ENCODE results near the gene SELP. TPM values are rescaled to one million over a fixed set of nuclear protein-coding genes. Genes with fewer than 3 reads are reported as not detected.

SELP gene
- total and polyA plus RNA-seq, 5 donors = 8.2 to 24.8 (median 13.7) TPM

GRCh38 chr1:169590932-169591331, 39.0 kb downstream of the SELP start:
- no peak for DNase-seq
- intact Hi-C loops (cut with DNase I) = loop anchor here in 1 of 4 donors (10.0 kb wide), 1 partner anchor 114 kb away; no protein-coding TSS in a partner anchor
- Histone ChIP-seq H3K27me3 (ENCODE audit: control insufficient read depth, insufficient read depth) (no peaks in the 10 kb centered on the region), H3K4me3 (ENCODE audit: low read length) (no peak overlapping the region), H3K4me1 (ENCODE audit: control insufficient read depth, insufficient read depth, low read length) (peaks cover 3% of the 10 kb centered on the region), H3K27ac (ENCODE audit: low read length) (no peak overlapping the region), H3K9me3 (ENCODE audit: control insufficient read depth, low read length) (no peaks in the 10 kb centered on the region)
- 87% methylated on average over 5 of the region's 5 CpGs for WGBS
- no peak for ATAC-seq

- DNase-seq (no peak), ATAC-seq (peak in 1 of 2 donors; percentile 16)
- Histone ChIP-seq H3K27me3 (ENCODE audit: control insufficient read depth, insufficient read depth) (no peaks in the 10 kb centered on the region), H3K4me3 (ENCODE audit: low read length) (no peak overlapping the region), H3K27ac (ENCODE audit: low read length) (no peak overlapping the region), H3K9me3 (ENCODE audit: control insufficient read depth, low read length) (no peaks in the 10 kb centered on the region), H3K4me1 (ENCODE audit: control insufficient read depth, insufficient read depth, low read length) (peaks cover 5% of the 10 kb centered on the region)
- intact Hi-C loops (cut with DNase I) = no loop called here
- 84% methylated on average over 4 of the region's 4 CpGs for WGBS
These were observed 41.0 kb downstream of the SELP start for GRCh38 chr1:169588785-169589485.

GRCh38 chr1:169588112-169588511, 41.8 kb downstream of the SELP start:
- H3K9me3 ChIP-seq (ENCODE audit: control insufficient read depth, low read length) = no peaks in the 10 kb centered on the region
- DNase-seq (no peak), ATAC-seq (no peak)
- WGBS = 18% methylated on average over 1 of the region's 1 CpG
- intact Hi-C loops (cut with DNase I) = no loop called here
- H3K4me3 ChIP-seq (ENCODE audit: low read length) = no peak overlapping the region
- no peaks in the 10 kb centered on the region for H3K27me3 ChIP-seq (ENCODE audit: control insufficient read depth, insufficient read depth)
- no peak overlapping the region for H3K27ac ChIP-seq (ENCODE audit: low read length)
- peaks cover 5% of the 10 kb centered on the region for H3K4me1 ChIP-seq (ENCODE audit: control insufficient read depth, insufficient read depth, low read length)

GRCh38 chr1:169586395-169587255, 43.3 kb downstream of the SELP start, which contains the start of gene F5:
F5 (minus strand) TSS chr1:169586481; CDS start chr1:169586386, 95 bp downstream.
- intact Hi-C loops (cut with DNase I) = no loop called here
- no peaks in the 10 kb centered on the region for H3K9me3 ChIP-seq (ENCODE audit: control insufficient read depth, low read length)
- ATAC-seq = peak; percentile 98 to 99
- H3K27me3 ChIP-seq (ENCODE audit: control insufficient read depth, insufficient read depth) = no peaks in the 10 kb centered on the region
- DNase-seq = peak; percentile 79 to 89 (median 87)
- 13% methylated on average over 15 of the region's 15 CpGs for WGBS
- no peak within 1 kb of the TSS for H3K4me3 ChIP-seq (ENCODE audit: low read length)
- H3K27ac ChIP-seq (ENCODE audit: low read length) = peak within 1 kb of the TSS; percentile 42
- peaks cover 5% of the 10 kb centered on the region for H3K4me1 ChIP-seq (ENCODE audit: control insufficient read depth, insufficient read depth, low read length)

GRCh38 chr1:169586067-169586394, 43.9 kb downstream of the SELP start:
- intact Hi-C loops (cut with DNase I) = no loop called here
- no peaks in the 10 kb centered on the region for H3K9me3 ChIP-seq (ENCODE audit: control insufficient read depth, low read length)
- 19% methylated on average over 5 of the region's 5 CpGs for WGBS
- no peaks in the 10 kb centered on the region for H3K27me3 ChIP-seq (ENCODE audit: control insufficient read depth, insufficient read depth)
- no peak for ATAC-seq
- no peak overlapping the region for H3K4me3 ChIP-seq (ENCODE audit: low read length)
- peaks cover 5% of the 10 kb centered on the region for H3K4me1 ChIP-seq (ENCODE audit: control insufficient read depth, insufficient read depth, low read length)
- no peak overlapping the region for H3K27ac ChIP-seq (ENCODE audit: low read length)
- DNase-seq = no peak

GRCh38 chr1:169585181-169585580, 44.7 kb downstream of the SELP start:
- Histone ChIP-seq H3K9me3 (ENCODE audit: control insufficient read depth, low read length) (no peaks in the 10 kb centered on the region), H3K27ac (ENCODE audit: low read length) (no peak overlapping the region), H3K4me3 (ENCODE audit: low read length) (no peak overlapping the region), H3K4me1 (ENCODE audit: control insufficient read depth, insufficient read depth, low read length) (peaks cover 5% of the 10 kb centered on the region), H3K27me3 (ENCODE audit: control insufficient read depth, insufficient read depth) (no peaks in the 10 kb centered on the region)
- intact Hi-C loops (cut with DNase I) = no loop called here
- no peak for ATAC-seq
- no peak for DNase-seq

- intact Hi-C loops (cut with DNase I) = no loop called here
- WGBS = 45% methylated on average over 4 of the region's 4 CpGs
- Histone ChIP-seq H3K27me3 (ENCODE audit: control insufficient read depth, insufficient read depth) (no peaks in the 10 kb centered on the region), H3K9me3 (ENCODE audit: control insufficient read depth, low read length) (no peaks in the 10 kb centered on the region), H3K27ac (ENCODE audit: low read length) (no peak overlapping the region), H3K4me3 (ENCODE audit: low read length) (peak overlapping the region; percentile 6), H3K4me1 (ENCODE audit: control insufficient read depth, insufficient read depth, low read length) (peaks cover 5% of the 10 kb centered on the region)
- DNase-seq (no peak), ATAC-seq (peak in 1 of 2 donors; percentile 30)
These were observed 45.3 kb downstream of the SELP start for GRCh38 chr1:169584483-169585144.

- 83% methylated on average over 5 of the region's 5 CpGs for WGBS
- H3K27ac ChIP-seq (ENCODE audit: low read length) = no peak overlapping the region
These were observed 51.8 kb downstream of the SELP start for GRCh38 chr1:169577981-169578738.

GRCh38 chr1:169576935-169577331, 53.0 kb downstream of the SELP start:
- Histone ChIP-seq H3K27me3 (ENCODE audit: control insufficient read depth, insufficient read depth) (no peaks in the 10 kb centered on the region), H3K4me1 (ENCODE audit: control insufficient read depth, insufficient read depth, low read length) (peaks cover 2% of the 10 kb centered on the region), H3K9me3 (ENCODE audit: control insufficient read depth, low read length) (no peaks in the 10 kb centered on the region), H3K4me3 (ENCODE audit: low read length) (no peak overlapping the region), H3K27ac (ENCODE audit: low read length) (no peak overlapping the region)
- DNase-seq (no peak), ATAC-seq (no peak)
- 89% methylated on average over 1 of the region's 1 CpG for WGBS
- intact Hi-C loops (cut with DNase I) = no loop called here

More at GRCh38 chr1:169577981-169578738, 51.8 kb downstream of the SELP start:
- no peaks in the 10 kb centered on the region for H3K9me3 ChIP-seq (ENCODE audit: control insufficient read depth, low read length)
- no peaks in the 10 kb centered on the region for H3K4me1 ChIP-seq (ENCODE audit: control insufficient read depth, insufficient read depth, low read length)
- H3K27me3 ChIP-seq (ENCODE audit: control insufficient read depth, insufficient read depth) = no peaks in the 10 kb centered on the region
- intact Hi-C loops (cut with DNase I) = no loop called here
- DNase-seq (no peak), ATAC-seq (no peak)
- H3K4me3 ChIP-seq (ENCODE audit: low read length) = no peak overlapping the region

- Histone ChIP-seq H3K9me3 (ENCODE audit: control insufficient read depth, low read length) (no peaks in the 10 kb centered on the region), H3K4me1 (ENCODE audit: control insufficient read depth, insufficient read depth, low read length) (peaks cover 2% of the 10 kb centered on the region), H3K4me3 (ENCODE audit: low read length) (no peak overlapping the region), H3K27ac (ENCODE audit: low read length) (no peak overlapping the region), H3K27me3 (ENCODE audit: control insufficient read depth, insufficient read depth) (no peaks in the 10 kb centered on the region)
- peak in 2 of 3 donors; percentile 16 to 19 for DNase-seq
- intact Hi-C loops (cut with DNase I) = no loop called here
- peak in 1 of 2 donors; percentile 71 for ATAC-seq
- WGBS = 81% methylated on average over 5 of the region's 5 CpGs
These were observed 53.5 kb downstream of the SELP start for GRCh38 chr1:169576241-169576934.

Measured in right cardiac atrium (tissue), 5 donors.